CD4-positive, alpha-beta T cell (primary cell): ENCODE data around the gene PDLIM4. TPM values are rescaled to one million over a fixed set of nuclear protein-coding genes. Genes with fewer than 3 reads are reported as not detected.

Experiments
- ATAC-seq: fragments of 200-7000 bp; cut with Tn5 transposase; one replicate; pipeline ENCODE4 v1.10.0; 2022; ENCODE audit warnings: mild to moderate bottlenecking; ENCODE audit not compliant: poor library complexity
- CTCF ChIA-PET: fragments of 350-600 bp; sonication (Branson Sonifier 250); formaldehyde crosslinking; loops from one replicate; lab custom pipeline; 2021; ENCODE audit warnings: antibody characterized with exemption, inconsistent platforms; lab: Charles Lee
- POLR2A ChIA-PET: fragments of 350-600 bp; sonication (Branson Sonifier 250); formaldehyde crosslinking; loops from one replicate; lab custom pipeline; 2021; ENCODE audit warnings: antibody characterized with exemption, inconsistent platforms; lab: Charles Lee
- DNase-seq, 14 experiments: peaks; one replicate each; pipeline ENCODE4 v3.0.0-alpha.2; 2013 to 2020; ENCODE audit warnings: mixed read lengths in 2 of 14
- H3K27ac ChIP-seq, 2 donors: one replicate each; pipeline versions ENCODE4 v1.5.1 to v1.7.0; 2013; ENCODE audit warnings: low read length in 2 of 2, low read depth in 1 of 2, mild to moderate bottlenecking in 1 of 2
- H3K27me3 ChIP-seq, 2 experiments: 1 replicate in 1 of 2; 2 replicates in 1 of 2; pipeline versions ENCODE4 v1.6.1 to v1.7.0; 2013; ENCODE audit warnings: low read length in 2 of 2, control low read depth in 1 of 2, mild to moderate bottlenecking in 1 of 2, moderate library complexity in 1 of 2; ENCODE audit not compliant: insufficient read depth in 2 of 2, control insufficient read depth in 1 of 2
- H3K36me3 ChIP-seq: one replicate; pipeline ENCODE4 v1.6.1; 2013; ENCODE audit warnings: low read length, control low read depth; ENCODE audit not compliant: insufficient read depth
- H3K4me1 ChIP-seq: one replicate; pipeline ENCODE4 v1.6.1; 2013; ENCODE audit warnings: low read length, control low read depth; ENCODE audit not compliant: insufficient read depth
- H3K4me3 ChIP-seq: one replicate; pipeline ENCODE4 v1.5.1; 2013; ENCODE audit warnings: mild to moderate bottlenecking, low read length, moderate library complexity
- H3K9me3 ChIP-seq, 2 experiments: 1 replicate in 1 of 2; 2 replicates in 1 of 2; pipeline versions ENCODE4 v1.6.1 to v1.7.0; 2013; ENCODE audit warnings: low read length in 2 of 2, mild to moderate bottlenecking in 2 of 2, control low read depth in 1 of 2, moderate library complexity in 1 of 2; ENCODE audit not compliant: control insufficient read depth in 1 of 2, insufficient read depth in 1 of 2
- H3K27ac Mint-ChIP-seq: one replicate; pipeline ENCODE4 v1.8.0; 2020; ENCODE audit warnings: mixed read lengths
- H3K27me3 Mint-ChIP-seq: one replicate; pipeline ENCODE4 v1.8.0; 2021; ENCODE audit warnings: mixed read lengths
- H3K36me3 Mint-ChIP-seq: one replicate; pipeline ENCODE4 v1.8.0; 2021; ENCODE audit warnings: low read depth, mixed read lengths
- H3K4me1 Mint-ChIP-seq: one replicate; pipeline ENCODE4 v1.8.0; 2021; ENCODE audit warnings: low read depth, mixed read lengths
- H3K4me3 Mint-ChIP-seq: one replicate; pipeline ENCODE4 v1.8.0; 2020; ENCODE audit warnings: mild to moderate bottlenecking, mixed read lengths
- H3K9me3 Mint-ChIP-seq: one replicate; pipeline ENCODE4 v1.8.0; 2020; ENCODE audit warnings: mixed read lengths
- CTCF ChIP-seq: fragments of 200-600 bp; IDR thresholded peaks from one replicate; pipeline ENCODE4 v1.8.0; 2022; ENCODE audit warnings: antibody characterized with exemption, mild to moderate bottlenecking
- intact Hi-C, 2 experiments: fragments of 100-400 bp; cut with DNase I in 1 of 2; cut with micrococcal nuclease in 1 of 2; formaldehyde crosslinking; loops; one replicate each; pipeline versions ENCODE4 v1.15.1 to v1.9.0; 2023 to 2025; cut with DNase I, micrococcal nuclease
- total RNA-seq, 174 experiments: library from RNA in 2 of 174; stranded (reverse) in 2 of 174; gene quantifications; one replicate each; pipeline ENCODE4 v1.2.3 and lab custom pipeline; 2021 to 2026

The PDLIM4 gene
- total RNA-seq, 2 experiments from 2014 or later: not detected

GRCh38 chr5:132220491-132220890, 37.0 kb upstream of the PDLIM4 start:
- intact Hi-C loops: no loop called here
- Histone ChIP-seq H3K4me3 (no peak overlapping the region), H3K9me3 (no peaks in the 10 kb centered on the region), H3K27ac (no peak overlapping the region), H3K4me1 (no peaks in the 10 kb centered on the region), H3K36me3 (no peaks in the 10 kb centered on the region), H3K27me3 (no peaks in the 10 kb centered on the region)
- no peak for TF ChIP-seq CTCF
- POLR2A ChIA-PET: no interaction called here
- DNase-seq: no peak
- no peak for ATAC-seq
- Mint-ChIP-seq H3K4me1 (peaks cover 5% of the 10 kb centered on the region), H3K9me3 (no peaks in the 10 kb centered on the region), H3K4me3 (no peak overlapping the region), H3K36me3 (no peaks in the 10 kb centered on the region), H3K27me3 (peaks cover 5% of the 10 kb centered on the region), H3K27ac (no peak overlapping the region)
- CTCF ChIA-PET: no interaction called here

GRCh38 chr5:132221781-132222648, 35.5 kb upstream of the PDLIM4 start:
- Mint-ChIP-seq H3K4me3 (no peak overlapping the region), H3K4me1 (peaks cover 11% of the 10 kb centered on the region), H3K9me3 (no peaks in the 10 kb centered on the region), H3K27me3 (peaks cover 17% of the 10 kb centered on the region), H3K27ac (no peak overlapping the region), H3K36me3 (no peaks in the 10 kb centered on the region)
- ATAC-seq (no peak), DNase-seq (no peak)
- intact Hi-C loops: no loop called here
- no peak overlapping the region for H3K27ac ChIP-seq
- no peak overlapping the region for H3K4me3 ChIP-seq
- ChIA-PET CTCF (no interaction called here), POLR2A (no interaction called here)
- no peaks in the 10 kb centered on the region for H3K36me3 ChIP-seq
- H3K9me3 ChIP-seq: peaks cover 0 to 7% of the 10 kb centered on the region in 2 experiments
- peaks cover 3% of the 10 kb centered on the region for H3K4me1 ChIP-seq
- no peak for TF ChIP-seq CTCF
- H3K27me3 ChIP-seq: no peaks in the 10 kb centered on the region

GRCh38 chr5:132222649-132223038, 34.9 kb upstream of the PDLIM4 start:
- H3K9me3 ChIP-seq: peaks cover 0 to 11% of the 10 kb centered on the region in 2 experiments
- POLR2A ChIA-PET: no interaction called here
- no peak overlapping the region for H3K4me3 ChIP-seq
- no peak overlapping the region for H3K27ac ChIP-seq
- no peak overlapping the region for H3K4me3 Mint-ChIP-seq
- CTCF ChIA-PET: no interaction called here
- peaks cover 19% of the 10 kb centered on the region for H3K27me3 Mint-ChIP-seq
- H3K4me1 Mint-ChIP-seq: peaks cover 11% of the 10 kb centered on the region
- H3K27ac Mint-ChIP-seq: no peak overlapping the region
- peaks cover 8% of the 10 kb centered on the region for H3K4me1 ChIP-seq
- no peaks in the 10 kb centered on the region for H3K36me3 Mint-ChIP-seq
- no peaks in the 10 kb centered on the region for H3K9me3 Mint-ChIP-seq
- intact Hi-C loops: no loop called here
- no peaks in the 10 kb centered on the region for H3K27me3 ChIP-seq
- no peaks in the 10 kb centered on the region for H3K36me3 ChIP-seq
- no peak for ATAC-seq
- TF ChIP-seq CTCF: no peak
- no peak for DNase-seq
